ENCODE measurements around the gene PPP1R1A. TPM values are rescaled to one million over a fixed set of nuclear protein-coding genes. Genes with fewer than 3 reads are reported as not detected.

The PPP1R1A gene
- total and polyA plus RNA-seq, 2 experiments from 2014 or later = 14.0 to 43.2 TPM

GRCh38 chr12:54627304-54627703 lies 38.8 kb upstream of the PPP1R1A start:
- DNase-seq (ENCODE audit: low spot score) = no peak
- H3K9me2 ChIP-seq (replicated peaks; ENCODE audit: insufficient read depth) = no peaks in the 10 kb centered on the region
- peaks cover 24% of the 10 kb centered on the region for H3K27me3 ChIP-seq
- no peaks in the 10 kb centered on the region for H3K4me1 ChIP-seq (ENCODE audit: insufficient read depth)
- H3K4me2 ChIP-seq = no peak overlapping the region
- no peaks in the 10 kb centered on the region for H3K9me3 ChIP-seq (ENCODE audit: low read depth)
- H4K20me1 ChIP-seq (ENCODE audit: insufficient read depth, poor library complexity, severe bottlenecking) = no peaks in the 10 kb centered on the region
- WGBS (ENCODE audit: low lambda C conversion rate, missing lambda C conversion rate) = 94% methylated on average over 3 of the region's 3 CpGs
- no peak overlapping the region for H3K27ac ChIP-seq
- H2AFZ ChIP-seq = no peak overlapping the region
- H3K4me3 ChIP-seq = no peak overlapping the region
- H3K36me3 ChIP-seq (replicated peaks; ENCODE audit: insufficient read depth, low read depth) = no peaks in the 10 kb centered on the region
- TF ChIP-seq EZH2phosphoT487 (IDR thresholded peaks at IDR 0.05; ENCODE audit: low read depth, severe bottlenecking, unreplicated experiment) = no peak
- no peaks in the 10 kb centered on the region for H3K79me2 ChIP-seq

- H3K9me3 ChIP-seq (ENCODE audit: low read depth) = no peaks in the 10 kb centered on the region
- H3K4me1 ChIP-seq (ENCODE audit: insufficient read depth) = no peaks in the 10 kb centered on the region
- TF ChIP-seq CTCF (IDR thresholded peaks at IDR 0.05; ENCODE audit: poor library complexity) (no peak), EZH2 (IDR thresholded peaks at IDR 0.05; ENCODE audit: borderline replicate concordance) (no peak), EZH2phosphoT487 (IDR thresholded peaks at IDR 0.05; ENCODE audit: low read depth, severe bottlenecking, unreplicated experiment) (no peak)
- no peaks in the 10 kb centered on the region for H4K20me1 ChIP-seq (ENCODE audit: insufficient read depth, poor library complexity, severe bottlenecking)
- no peak overlapping the region for H3K4me2 ChIP-seq
- no peak overlapping the region for H3K4me3 ChIP-seq
- no peaks in the 10 kb centered on the region for H3K9me2 ChIP-seq (replicated peaks; ENCODE audit: insufficient read depth)
- no peaks in the 10 kb centered on the region for H3K79me2 ChIP-seq
- H3K36me3 ChIP-seq (replicated peaks; ENCODE audit: insufficient read depth, low read depth) = no peaks in the 10 kb centered on the region
- no peak overlapping the region for H3K27ac ChIP-seq
- H2AFZ ChIP-seq = no peak overlapping the region
- peaks cover 20% of the 10 kb centered on the region for H3K27me3 ChIP-seq
- DNase-seq (ENCODE audit: low spot score) = no peak
Measured at GRCh38 chr12:54625598-54625997, 37.1 kb upstream of the PPP1R1A start.

- no peak for TF ChIP-seq EZH2 (IDR thresholded peaks at IDR 0.05; ENCODE audit: borderline replicate concordance)
- TF ChIP-seq CTCF (IDR thresholded peaks at IDR 0.05; ENCODE audit: poor library complexity) = no peak
- TF ChIP-seq EZH2phosphoT487 (IDR thresholded peaks at IDR 0.05; ENCODE audit: low read depth, severe bottlenecking, unreplicated experiment) = no peak
- H3K27me3 ChIP-seq = peaks cover 12% of the 10 kb centered on the region
- H3K4me3 ChIP-seq = no peak overlapping the region
- H3K9me2 ChIP-seq (replicated peaks; ENCODE audit: insufficient read depth) = no peaks in the 10 kb centered on the region
- H3K36me3 ChIP-seq (replicated peaks; ENCODE audit: insufficient read depth, low read depth) = no peaks in the 10 kb centered on the region
- no peaks in the 10 kb centered on the region for H3K79me2 ChIP-seq
- no peak overlapping the region for H2AFZ ChIP-seq
- H3K4me2 ChIP-seq = no peak overlapping the region
- no peak for DNase-seq (ENCODE audit: low spot score)
- 44% methylated on average over 4 of the region's 5 CpGs for WGBS (ENCODE audit: low lambda C conversion rate, missing lambda C conversion rate)
- H3K27ac ChIP-seq = no peak overlapping the region
- no peaks in the 10 kb centered on the region for H3K9me3 ChIP-seq (ENCODE audit: low read depth)
- H3K4me1 ChIP-seq (ENCODE audit: insufficient read depth) = no peaks in the 10 kb centered on the region
- no peaks in the 10 kb centered on the region for H4K20me1 ChIP-seq (ENCODE audit: insufficient read depth, poor library complexity, severe bottlenecking)
Measured at GRCh38 chr12:54624315-54625279, 36.1 kb upstream of the PPP1R1A start.

- no peak overlapping the region for H3K4me3 ChIP-seq
- no peaks in the 10 kb centered on the region for H4K20me1 ChIP-seq (ENCODE audit: insufficient read depth, poor library complexity, severe bottlenecking)
- no peak overlapping the region for H3K4me2 ChIP-seq
- peaks cover 24% of the 10 kb centered on the region for H3K27me3 ChIP-seq
- no peak overlapping the region for H2AFZ ChIP-seq
- DNase-seq (ENCODE audit: low spot score) = no peak
- no peaks in the 10 kb centered on the region for H3K9me2 ChIP-seq (replicated peaks; ENCODE audit: insufficient read depth)
- H3K79me2 ChIP-seq = no peaks in the 10 kb centered on the region
- H3K36me3 ChIP-seq (replicated peaks; ENCODE audit: insufficient read depth, low read depth) = no peaks in the 10 kb centered on the region
- no peaks in the 10 kb centered on the region for H3K9me3 ChIP-seq (ENCODE audit: low read depth)
- no peaks in the 10 kb centered on the region for H3K4me1 ChIP-seq (ENCODE audit: insufficient read depth)
- no peak overlapping the region for H3K27ac ChIP-seq
- TF ChIP-seq CTCF (IDR thresholded peaks at IDR 0.05; ENCODE audit: poor library complexity) = peak; percentile 9
- no peak for TF ChIP-seq EZH2 (IDR thresholded peaks at IDR 0.05; ENCODE audit: borderline replicate concordance)
- no peak for TF ChIP-seq EZH2phosphoT487 (IDR thresholded peaks at IDR 0.05; ENCODE audit: low read depth, severe bottlenecking, unreplicated experiment)
Measured at GRCh38 chr12:54622463-54623183, 34.2 kb upstream of the PPP1R1A start.

Measured in hepatocyte (in vitro differentiated cells).